NCI-H146 treated with DMSO at 0.1 percent for 48 hours (cell line): ENCODE results near the gene CLIC6.

ENCODE experiments used
- DNase-seq: peaks from one replicate; lab custom pipeline; 2025; ENCODE audit not compliant: unreplicated experiment; lab: John Stamatoyannopoulos, UW

The CLIC6 gene

DNA sequence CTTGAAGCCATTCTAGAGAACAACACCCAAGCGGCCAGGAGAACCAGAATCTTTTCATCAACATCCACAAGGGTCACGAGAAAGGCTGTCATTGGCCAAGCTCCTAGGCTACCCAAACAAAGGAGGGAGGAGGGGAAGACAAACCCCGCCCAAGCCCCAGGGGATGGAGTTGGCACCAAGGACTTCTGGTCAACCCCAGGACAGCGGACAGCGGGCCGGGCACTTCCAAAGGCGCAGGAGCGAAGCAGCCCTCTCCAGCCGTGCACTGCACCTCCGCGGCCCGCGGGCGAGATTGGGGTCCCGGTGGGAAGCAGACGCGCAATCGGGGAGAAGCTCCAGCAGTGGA is at the start of gene CLIC6:
TSS of gene CLIC6 (plus strand) at position 192 of the 346 bp plus-strand sequence. CDS start 395 bp downstream, outside the sequence.
- DNase-seq = no peak

DNA sequence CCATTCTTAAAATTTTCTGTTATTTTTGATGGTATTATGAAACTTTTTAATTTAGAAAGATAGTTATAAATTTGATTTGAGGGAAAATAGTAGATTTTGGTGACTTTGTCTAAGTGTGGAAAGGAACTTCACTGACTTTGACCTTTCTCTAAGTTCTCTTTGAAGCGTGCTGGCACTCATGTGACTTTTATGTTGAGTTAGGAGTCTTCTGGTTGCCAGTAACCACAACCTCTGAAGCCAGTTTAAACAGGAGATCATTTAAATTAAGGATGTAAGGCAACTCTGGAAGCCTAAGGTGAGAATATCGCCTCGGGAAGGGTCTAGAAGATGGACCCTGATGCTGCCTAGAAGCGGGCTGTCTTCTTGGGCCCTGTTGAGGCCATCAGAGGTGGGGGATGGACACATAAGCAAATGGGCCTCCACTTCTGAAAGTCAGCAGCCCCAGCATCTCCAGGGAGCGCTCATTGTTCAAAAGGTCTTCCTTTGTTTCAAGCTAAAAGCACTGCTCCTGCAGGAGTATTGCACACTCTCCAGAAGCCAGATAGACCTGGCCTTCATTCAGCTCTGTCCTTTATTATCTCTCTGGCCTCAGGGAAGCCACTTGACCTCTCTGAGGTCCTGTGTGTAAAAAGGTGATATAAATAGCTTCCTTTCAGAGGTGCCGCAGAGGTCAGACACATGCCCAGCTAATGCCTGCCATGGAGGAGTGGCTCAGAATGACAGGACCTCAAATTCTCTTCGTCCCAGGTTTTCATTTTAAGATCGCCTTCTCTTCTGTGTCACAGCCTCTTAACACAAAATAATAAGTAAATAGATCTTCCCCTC is 48.7 kb upstream of the CLIC6 start:
- DNase-seq = peak; percentile 61

GRCh38 chr21:34621434-34622350 is 47.1 kb upstream of the CLIC6 start:
- no peak for DNase-seq

- DNase-seq = no peak
Measured at GRCh38 chr21:34623516-34623915, 45.3 kb upstream of the CLIC6 start.

DNA sequence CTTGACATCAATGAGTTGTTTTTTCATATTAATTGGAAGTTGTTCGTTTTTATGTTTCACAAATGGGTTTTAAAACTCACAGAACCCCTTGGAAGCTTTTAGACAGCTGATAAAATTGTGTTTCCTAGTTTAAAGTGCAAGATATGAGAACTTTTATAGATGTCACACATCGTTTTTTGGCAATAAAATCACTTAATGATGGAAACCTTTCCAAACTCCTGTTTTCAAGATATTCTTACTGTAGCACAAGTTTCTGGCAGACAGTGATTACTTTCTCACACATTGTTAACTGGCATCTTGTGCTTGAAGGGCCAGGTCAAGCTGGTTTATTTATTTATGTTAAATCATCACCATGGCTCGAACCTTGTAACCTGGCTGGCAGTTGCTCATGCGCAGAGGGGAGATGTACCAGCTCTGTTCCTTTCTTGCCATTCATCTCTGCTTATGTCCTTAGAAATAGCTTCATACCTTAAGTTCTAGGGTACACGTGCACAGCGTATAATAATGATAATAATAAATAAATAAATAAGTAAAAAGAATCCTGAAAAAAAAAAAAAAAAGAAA is 43.7 kb upstream of the CLIC6 start:
- no peak for DNase-seq

- DNase-seq = no peak
Measured at GRCh38 chr21:34626131-34626530, 42.7 kb upstream of the CLIC6 start.

- DNase-seq = peak; percentile 49
Measured at GRCh38 chr21:34630536-34631143, 38.2 kb upstream of the CLIC6 start.

DNA sequence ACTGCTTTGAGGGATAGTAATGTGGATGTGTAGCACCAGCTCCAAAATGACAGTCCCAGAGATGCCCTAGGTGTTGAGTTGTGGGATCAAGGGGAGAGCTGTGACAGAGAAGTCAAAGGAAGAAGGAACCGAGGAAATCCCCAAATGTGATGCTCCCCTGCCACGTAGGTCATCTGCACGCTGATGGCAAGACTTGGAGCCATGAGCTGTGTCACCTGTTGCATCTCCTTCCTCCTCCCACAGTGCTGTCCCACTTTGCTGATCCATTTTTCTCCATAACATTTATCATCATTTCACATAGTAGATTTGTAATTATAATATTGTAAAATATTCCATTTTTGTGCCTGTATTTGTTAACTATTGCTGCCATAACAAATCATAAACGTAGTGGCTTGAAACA is 36.3 kb upstream of the CLIC6 start:
- DNase-seq = no peak

GRCh38 chr21:34635307-34635706 is 33.5 kb upstream of the CLIC6 start:
- no peak for DNase-seq

DNA sequence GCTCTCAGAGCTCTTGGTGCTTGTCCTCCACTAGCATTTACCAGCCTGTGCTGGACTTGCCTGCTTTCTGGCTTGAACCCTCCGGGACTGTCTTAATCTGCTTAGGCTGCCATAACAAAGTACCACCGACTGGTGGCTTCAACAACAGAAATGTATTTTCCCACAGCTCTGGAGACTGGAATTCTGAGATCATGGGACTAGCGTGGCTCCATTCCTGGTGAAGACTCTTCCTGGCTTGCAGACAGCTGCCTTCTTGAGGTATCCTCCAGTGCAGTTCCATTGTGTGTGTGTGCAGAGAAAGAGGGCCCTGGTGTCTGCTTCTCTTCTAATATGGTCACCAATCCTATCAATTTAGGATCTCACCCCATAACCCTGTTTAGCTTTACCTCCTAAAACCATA is 31.8 kb upstream of the CLIC6 start:
- no peak for DNase-seq

GRCh38 chr21:34639250-34639649 is 29.5 kb upstream of the CLIC6 start:
- DNase-seq = no peak

GRCh38 chr21:34639882-34640788 is 28.7 kb upstream of the CLIC6 start:
- DNase-seq = no peak

GRCh38 chr21:34640858-34641257 is 27.9 kb upstream of the CLIC6 start:
- no peak for DNase-seq

- DNase-seq = no peak
Measured at GRCh38 chr21:34642211-34643075, 26.4 kb upstream of the CLIC6 start.

GRCh38 chr21:34644825-34645224 is 24.0 kb upstream of the CLIC6 start:
- no peak for DNase-seq

GRCh38 chr21:34647555-34647954 is 21.2 kb upstream of the CLIC6 start:
- DNase-seq = no peak

GRCh38 chr21:34648739-34649297 is 20.0 kb upstream of the CLIC6 start:
- no peak for DNase-seq

DNA sequence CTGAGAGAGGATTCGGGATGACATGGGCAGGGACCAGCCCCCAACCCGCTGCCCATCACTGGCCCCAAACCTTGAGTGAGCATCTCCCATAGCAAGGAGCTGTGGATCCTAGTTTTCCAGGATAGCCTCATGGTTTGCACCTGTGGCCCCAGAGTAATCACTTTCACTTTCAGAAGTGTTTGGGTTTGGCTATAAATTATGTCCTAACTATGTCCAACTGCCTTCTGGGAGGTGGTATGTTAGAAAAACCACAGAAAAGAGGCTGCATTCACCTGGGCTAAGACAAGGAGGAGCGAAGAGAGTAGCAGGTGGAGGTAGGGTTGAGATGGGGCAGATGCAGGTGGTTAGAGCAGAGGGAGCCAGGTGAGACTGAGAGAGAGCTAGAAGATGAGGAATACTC is 19.4 kb upstream of the CLIC6 start:
- DNase-seq = no peak

- DNase-seq = no peak
Measured at GRCh38 chr21:34650861-34651431, 17.8 kb upstream of the CLIC6 start.
